OCI-LY3 (cell line): ENCODE results near the gene MXRA5.

Experiments used
- H2AFZ ChIP-seq: fragments of 200-600, 300-600 bp; shearing (Covaris generic); 2 replicates; pipeline ENCODE4 v1.6.0; 2014; ENCODE audit warnings: antibody characterized with exemption, low read depth, low read length
- H3K27ac ChIP-seq: fragments of 200-600, 300-600 bp; sonication (generic); 2 replicates; pipeline ENCODE4 v1.5.1; 2014; ENCODE audit warnings: mild to moderate bottlenecking, low read length, moderate library complexity, mixed read lengths
- H3K27me3 ChIP-seq: fragments of 200-600, 300-600 bp; sonication (generic); 2 replicates; pipeline ENCODE4 v1.6.1; 2014; ENCODE audit warnings: low read depth, low read length, mixed read lengths
- H3K36me3 ChIP-seq: fragments of 200-600, 300-600 bp; sonication (generic); replicated peaks from 2 replicates; pipeline ENCODE3; 2014; ENCODE audit warnings: low read depth, low read length, mixed read lengths
- H3K4me1 ChIP-seq: fragments of 300-600, 200-600 bp; sonication (generic); 2 replicates; pipeline ENCODE4 v1.6.1; 2014; ENCODE audit warnings: low read length, mixed read lengths
- H3K4me2 ChIP-seq: fragments of 200-600, 300-600 bp; sonication (generic); 2 replicates; pipeline ENCODE4 v1.6.1; 2014; ENCODE audit warnings: low read length, mixed read lengths
- H3K4me3 ChIP-seq: fragments of 300-600, 200-600 bp; sonication (generic); 2 replicates; pipeline ENCODE4 v1.5.1; 2014; ENCODE audit warnings: antibody characterized with exemption, mild to moderate bottlenecking, low read length, moderate library complexity
- H3K79me2 ChIP-seq: fragments of 300-600, 200-600 bp; shearing (Covaris generic); 2 replicates; pipeline ENCODE4 v1.6.1; 2014; ENCODE audit warnings: mild to moderate bottlenecking, low read length, mixed read lengths
- H3K9ac ChIP-seq: fragments of 300-600, 200-600 bp; shearing (Covaris generic); 2 replicates; pipeline ENCODE4 v1.6.0; 2014; ENCODE audit warnings: mild to moderate bottlenecking, low read length, moderate library complexity
- H3K9me3 ChIP-seq: fragments of 200-600, 300-600 bp; shearing (Covaris generic); 2 replicates; pipeline ENCODE4 v1.6.1; 2014; ENCODE audit warnings: low read length, mixed read lengths; ENCODE audit not compliant: insufficient read depth
- H4K20me1 ChIP-seq: fragments of 200-600, 300-600 bp; sonication (generic); 2 replicates; pipeline ENCODE4 v1.6.1; 2016; ENCODE audit warnings: low read length, mixed read lengths; ENCODE audit not compliant: insufficient read depth
- EZH2phosphoT487 ChIP-seq: fragments of 200-600 bp; shearing (Covaris generic); IDR thresholded peaks from 2 replicates; pipeline ENCODE4 v1.6.1; 2018; ENCODE audit warnings: antibody characterized with exemption, mixed run types, low read depth
- TF ChIP-seq, protein P1 (sequence below): fragments of 200-600, 300-600 bp; sonication (generic); IDR thresholded peaks from 2 replicates; pipeline ENCODE4 v1.5.1; 2014; ENCODE audit warnings: antibody characterized with exemption, low read length, low read depth

MXRA5 gene

GRCh38 chrX:3271183-3271833, 75.1 kb downstream of the MXRA5 start:
- Histone ChIP-seq H3K27me3 (no peaks in the 10 kb centered on the region), H3K4me2 (no peak overlapping the region), H3K36me3 (no peaks in the 10 kb centered on the region), H3K9ac (no peak overlapping the region), H3K79me2 (no peaks in the 10 kb centered on the region), H3K4me1 (no peaks in the 10 kb centered on the region), H3K9me3 (no peaks in the 10 kb centered on the region), H4K20me1 (no peaks in the 10 kb centered on the region), H2AFZ (no peak overlapping the region), H3K27ac (no peak overlapping the region), H3K4me3 (no peak overlapping the region)
- TF ChIP-seq, protein P1, sequence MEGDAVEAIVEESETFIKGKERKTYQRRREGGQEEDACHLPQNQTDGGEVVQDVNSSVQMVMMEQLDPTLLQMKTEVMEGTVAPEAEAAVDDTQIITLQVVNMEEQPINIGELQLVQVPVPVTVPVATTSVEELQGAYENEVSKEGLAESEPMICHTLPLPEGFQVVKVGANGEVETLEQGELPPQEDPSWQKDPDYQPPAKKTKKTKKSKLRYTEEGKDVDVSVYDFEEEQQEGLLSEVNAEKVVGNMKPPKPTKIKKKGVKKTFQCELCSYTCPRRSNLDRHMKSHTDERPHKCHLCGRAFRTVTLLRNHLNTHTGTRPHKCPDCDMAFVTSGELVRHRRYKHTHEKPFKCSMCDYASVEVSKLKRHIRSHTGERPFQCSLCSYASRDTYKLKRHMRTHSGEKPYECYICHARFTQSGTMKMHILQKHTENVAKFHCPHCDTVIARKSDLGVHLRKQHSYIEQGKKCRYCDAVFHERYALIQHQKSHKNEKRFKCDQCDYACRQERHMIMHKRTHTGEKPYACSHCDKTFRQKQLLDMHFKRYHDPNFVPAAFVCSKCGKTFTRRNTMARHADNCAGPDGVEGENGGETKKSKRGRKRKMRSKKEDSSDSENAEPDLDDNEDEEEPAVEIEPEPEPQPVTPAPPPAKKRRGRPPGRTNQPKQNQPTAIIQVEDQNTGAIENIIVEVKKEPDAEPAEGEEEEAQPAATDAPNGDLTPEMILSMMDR, result no peak
- no peak for TF ChIP-seq EZH2phosphoT487

GRCh38 chrX:3268829-3269228, 77.6 kb downstream of the MXRA5 start:
- Histone ChIP-seq H3K4me3 (no peak overlapping the region), H3K27me3 (no peaks in the 10 kb centered on the region), H4K20me1 (no peaks in the 10 kb centered on the region), H3K9me3 (no peaks in the 10 kb centered on the region), H2AFZ (no peak overlapping the region), H3K9ac (no peak overlapping the region), H3K27ac (no peak overlapping the region), H3K79me2 (no peaks in the 10 kb centered on the region), H3K4me1 (no peaks in the 10 kb centered on the region), H3K4me2 (no peak overlapping the region), H3K36me3 (no peaks in the 10 kb centered on the region)
- TF ChIP-seq EZH2phosphoT487, result no peak
- TF ChIP-seq, protein P1, result no peak

DNA sequence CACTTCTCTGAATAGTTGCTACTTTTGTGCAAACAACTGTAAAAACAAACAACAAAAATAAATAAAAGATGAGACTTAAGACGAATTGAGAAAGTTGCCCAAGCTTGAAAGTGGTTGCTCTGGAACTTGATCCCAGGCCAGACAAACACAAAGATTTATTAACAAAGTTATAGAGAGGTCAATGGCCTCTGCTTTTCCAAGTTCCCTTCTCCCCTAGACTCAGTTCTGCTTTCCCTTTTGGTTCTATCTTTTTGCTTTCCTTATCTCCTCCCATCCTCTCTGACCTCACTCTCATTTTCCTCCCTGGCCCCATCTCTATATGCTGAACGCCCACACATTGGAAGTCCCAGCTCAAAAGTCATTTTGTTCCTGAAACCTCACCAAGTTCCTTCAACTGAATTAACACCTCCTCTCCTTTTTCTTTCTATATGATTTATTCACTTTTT, 82.7 kb downstream of the MXRA5 start:
- no peaks in the 10 kb centered on the region for H4K20me1 ChIP-seq
- no peak overlapping the region for H3K27ac ChIP-seq
- no peaks in the 10 kb centered on the region for H3K36me3 ChIP-seq
- H3K9ac ChIP-seq, result no peak overlapping the region
- no peaks in the 10 kb centered on the region for H3K27me3 ChIP-seq
- no peak overlapping the region for H3K4me2 ChIP-seq
- no peaks in the 10 kb centered on the region for H3K9me3 ChIP-seq
- no peak overlapping the region for H2AFZ ChIP-seq
- H3K4me1 ChIP-seq, result no peaks in the 10 kb centered on the region
- TF ChIP-seq, protein P1, result no peak
- TF ChIP-seq EZH2phosphoT487, result no peak
- H3K4me3 ChIP-seq, result no peak overlapping the region
- H3K79me2 ChIP-seq, result no peaks in the 10 kb centered on the region

GRCh38 chrX:3262901-3263300, 83.6 kb downstream of the MXRA5 start:
- no peaks in the 10 kb centered on the region for H3K36me3 ChIP-seq
- TF ChIP-seq, protein P1, result no peak
- no peak for TF ChIP-seq EZH2phosphoT487
- no peak overlapping the region for H3K27ac ChIP-seq
- H3K79me2 ChIP-seq, result no peaks in the 10 kb centered on the region
- no peaks in the 10 kb centered on the region for H3K27me3 ChIP-seq
- no peak overlapping the region for H3K4me2 ChIP-seq
- no peaks in the 10 kb centered on the region for H3K9me3 ChIP-seq
- no peak overlapping the region for H3K4me3 ChIP-seq
- H4K20me1 ChIP-seq, result no peaks in the 10 kb centered on the region
- H3K9ac ChIP-seq, result no peak overlapping the region
- no peak overlapping the region for H2AFZ ChIP-seq
- H3K4me1 ChIP-seq, result no peaks in the 10 kb centered on the region
